SK-N-SH treated with all-trans-retinoic acid at 6 μM for 48 hours (cell line): Measurements from ENCODE around the gene SEC16A.

Source experiments
- ATAC-seq: fragments of 200-7000 bp; cut with Tn5 transposase; 3 replicates; pipeline ENCODE4 v1.9.1; 2020; ENCODE audit warnings: mild to moderate bottlenecking, moderate library complexity
- ARNTL ChIP-seq: fragments of 450-650 bp; formaldehyde crosslinking; IDR thresholded peaks from 2 replicates; pipeline ENCODE4 v1.5.0; 2020; ENCODE audit warnings: low read depth, mild to moderate bottlenecking, moderate library complexity, borderline replicate concordance
- BACH2 ChIP-seq: fragments of 250-450 bp; sonication (Bioruptor Pico); IDR thresholded peaks from 2 replicates; pipeline ENCODE4 v1.9.0; 2021; ENCODE audit warnings: mild to moderate bottlenecking, borderline replicate concordance
- CSDC2 ChIP-seq: fragments of 250-450 bp; sonication (Bioruptor Pico); IDR thresholded peaks from 2 replicates; pipeline ENCODE4 v1.5.0; 2020; ENCODE audit warnings: mild to moderate bottlenecking, moderate library complexity
- ESRRG ChIP-seq: fragments of 250-450 bp; sonication (Bioruptor Pico); IDR thresholded peaks from 2 replicates; pipeline ENCODE4 v1.6.1; 2021; ENCODE audit warnings: mild to moderate bottlenecking
- GLIS3 ChIP-seq: fragments of 250-450 bp; sonication (Bioruptor Pico); IDR thresholded peaks from 2 replicates; pipeline ENCODE4 v1.5.0; 2020; ENCODE audit warnings: mild to moderate bottlenecking, moderate library complexity
- ISL1 ChIP-seq: fragments of 250-450 bp; sonication (Bioruptor Pico); IDR thresholded peaks from 2 replicates; pipeline ENCODE4 v2.1.2; 2022; ENCODE audit warnings: mild to moderate bottlenecking, moderate library complexity
- OSR1 ChIP-seq: fragments of 250-450 bp; sonication (Bioruptor Pico); IDR thresholded peaks from 2 replicates; pipeline ENCODE4 v1.8.0; 2022; ENCODE audit warnings: moderate library complexity, mild to moderate bottlenecking, inconsistent platforms
- POU6F1 ChIP-seq: fragments of 250-450 bp; sonication (Bioruptor Pico); IDR thresholded peaks from 2 replicates; pipeline ENCODE4 v1.8.0; 2021; ENCODE audit warnings: low read depth, mild to moderate bottlenecking, moderate library complexity, borderline replicate concordance
- PPARA ChIP-seq: fragments of 250-450 bp; sonication (Bioruptor Pico); IDR thresholded peaks from 2 replicates; pipeline ENCODE4 v1.5.0; 2020; ENCODE audit warnings: mild to moderate bottlenecking, borderline replicate concordance
- RARB ChIP-seq: fragments of 250-450 bp; sonication (Bioruptor Pico); IDR thresholded peaks from 2 replicates; pipeline ENCODE4 v1.8.0; 2021; ENCODE audit warnings: mild to moderate bottlenecking, moderate library complexity
- SNAI2 ChIP-seq: fragments of 250-450 bp; sonication (Bioruptor Pico); IDR thresholded peaks from 2 replicates; pipeline ENCODE4 v1.5.0; 2020; ENCODE audit warnings: mild to moderate bottlenecking, moderate library complexity
- TCF4 ChIP-seq: fragments of 250-450 bp; sonication (Bioruptor Pico); IDR thresholded peaks from 2 replicates; pipeline ENCODE4 v1.8.0; 2021; ENCODE audit warnings: mild to moderate bottlenecking, moderate library complexity, borderline replicate concordance
- TOX ChIP-seq: fragments of 250-450 bp; sonication (Bioruptor Pico); IDR thresholded peaks from 2 replicates; pipeline ENCODE4 v1.8.0; 2021; ENCODE audit warnings: mild to moderate bottlenecking, moderate library complexity, borderline replicate concordance
- ZC3H10 ChIP-seq: fragments of 250-450 bp; sonication (Bioruptor Pico); IDR thresholded peaks from 2 replicates; pipeline ENCODE4 v1.5.1; 2021; ENCODE audit warnings: mild to moderate bottlenecking, moderate library complexity
- ZFP3 ChIP-seq: fragments of 250-450 bp; sonication (Bioruptor Pico); IDR thresholded peaks from 2 replicates; pipeline ENCODE4 v1.5.0; 2020; ENCODE audit warnings: mild to moderate bottlenecking, moderate library complexity
- ZNF565 ChIP-seq: fragments of 450-650 bp; formaldehyde crosslinking; conservative IDR thresholded peaks from 2 replicates; pipeline ENCODE4 v1.5.0; 2020; ENCODE audit warnings: low read depth, mild to moderate bottlenecking, moderate library complexity
- ZNF70 ChIP-seq: fragments of 450-650 bp; formaldehyde crosslinking; IDR thresholded peaks from 2 replicates; pipeline ENCODE4 v1.5.0; 2020; ENCODE audit warnings: mild to moderate bottlenecking, moderate library complexity
- ZNF8 ChIP-seq: fragments of 450-650 bp; formaldehyde crosslinking; IDR thresholded peaks from 2 replicates; pipeline ENCODE4 v1.5.0; 2020; ENCODE audit warnings: mild to moderate bottlenecking, moderate library complexity
- TF ChIP-seq, protein P1 (sequence below): fragments of 250-450 bp; sonication (Bioruptor Pico); IDR thresholded peaks from 2 replicates; pipeline ENCODE4 v1.5.0; 2020; ENCODE audit warnings: mild to moderate bottlenecking, moderate library complexity
- TF ChIP-seq, protein P2 (sequence below): fragments of 250-450 bp; sonication (Bioruptor Pico); IDR thresholded peaks from 2 replicates; pipeline ENCODE4 v1.5.1; 2020; ENCODE audit warnings: low read depth, mild to moderate bottlenecking, moderate library complexity
- TF ChIP-seq, protein P3 (sequence below): fragments of 250-450 bp; sonication (Bioruptor Pico); IDR thresholded peaks from 2 replicates; pipeline ENCODE4 v1.5.1; 2021; ENCODE audit warnings: mild to moderate bottlenecking, moderate library complexity
- TF ChIP-seq, protein P4 (sequence below): fragments of 250-450 bp; sonication (Bioruptor Pico); IDR thresholded peaks from 2 replicates; pipeline ENCODE4 v1.8.0; 2020; ENCODE audit warnings: mild to moderate bottlenecking, moderate library complexity, borderline replicate concordance

Gene SEC16A

GRCh38 chr9:136515276-136515675 is 32.4 kb upstream of the SEC16A start:
- ATAC-seq, result no peak
- TF ChIP-seq TCF4 (CRISPR knock-in tag) (no peak), POU6F1 (CRISPR knock-in tag) (no peak), RARB (CRISPR knock-in tag) (no peak), OSR1 (no peak), ARNTL (no peak), SNAI2 (CRISPR knock-in tag) (no peak), BACH2 (no peak), CSDC2 (CRISPR knock-in tag) (no peak), ZC3H10 (CRISPR knock-in tag) (no peak), GLIS3 (no peak), ZNF8 (CRISPR knock-in tag) (no peak)
- TF ChIP-seq, protein P1, sequence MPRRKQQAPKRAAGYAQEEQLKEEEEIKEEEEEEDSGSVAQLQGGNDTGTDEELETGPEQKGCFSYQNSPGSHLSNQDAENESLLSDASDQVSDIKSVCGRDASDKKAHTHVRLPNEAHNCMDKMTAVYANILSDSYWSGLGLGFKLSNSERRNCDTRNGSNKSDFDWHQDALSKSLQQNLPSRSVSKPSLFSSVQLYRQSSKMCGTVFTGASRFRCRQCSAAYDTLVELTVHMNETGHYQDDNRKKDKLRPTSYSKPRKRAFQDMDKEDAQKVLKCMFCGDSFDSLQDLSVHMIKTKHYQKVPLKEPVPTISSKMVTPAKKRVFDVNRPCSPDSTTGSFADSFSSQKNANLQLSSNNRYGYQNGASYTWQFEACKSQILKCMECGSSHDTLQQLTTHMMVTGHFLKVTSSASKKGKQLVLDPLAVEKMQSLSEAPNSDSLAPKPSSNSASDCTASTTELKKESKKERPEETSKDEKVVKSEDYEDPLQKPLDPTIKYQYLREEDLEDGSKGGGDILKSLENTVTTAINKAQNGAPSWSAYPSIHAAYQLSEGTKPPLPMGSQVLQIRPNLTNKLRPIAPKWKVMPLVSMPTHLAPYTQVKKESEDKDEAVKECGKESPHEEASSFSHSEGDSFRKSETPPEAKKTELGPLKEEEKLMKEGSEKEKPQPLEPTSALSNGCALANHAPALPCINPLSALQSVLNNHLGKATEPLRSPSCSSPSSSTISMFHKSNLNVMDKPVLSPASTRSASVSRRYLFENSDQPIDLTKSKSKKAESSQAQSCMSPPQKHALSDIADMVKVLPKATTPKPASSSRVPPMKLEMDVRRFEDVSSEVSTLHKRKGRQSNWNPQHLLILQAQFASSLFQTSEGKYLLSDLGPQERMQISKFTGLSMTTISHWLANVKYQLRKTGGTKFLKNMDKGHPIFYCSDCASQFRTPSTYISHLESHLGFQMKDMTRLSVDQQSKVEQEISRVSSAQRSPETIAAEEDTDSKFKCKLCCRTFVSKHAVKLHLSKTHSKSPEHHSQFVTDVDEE (CRISPR knock-in tag), result no peak
- TF ChIP-seq, protein P2, sequence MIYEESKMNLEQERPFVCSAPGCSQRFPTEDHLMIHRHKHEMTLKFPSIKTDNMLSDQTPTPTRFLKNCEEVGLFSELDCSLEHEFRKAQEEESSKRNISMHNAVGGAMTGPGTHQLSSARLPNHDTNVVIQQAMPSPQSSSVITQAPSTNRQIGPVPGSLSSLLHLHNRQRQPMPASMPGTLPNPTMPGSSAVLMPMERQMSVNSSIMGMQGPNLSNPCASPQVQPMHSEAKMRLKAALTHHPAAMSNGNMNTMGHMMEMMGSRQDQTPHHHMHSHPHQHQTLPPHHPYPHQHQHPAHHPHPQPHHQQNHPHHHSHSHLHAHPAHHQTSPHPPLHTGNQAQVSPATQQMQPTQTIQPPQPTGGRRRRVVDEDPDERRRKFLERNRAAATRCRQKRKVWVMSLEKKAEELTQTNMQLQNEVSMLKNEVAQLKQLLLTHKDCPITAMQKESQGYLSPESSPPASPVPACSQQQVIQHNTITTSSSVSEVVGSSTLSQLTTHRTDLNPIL (CRISPR knock-in tag), result no peak

DNA sequence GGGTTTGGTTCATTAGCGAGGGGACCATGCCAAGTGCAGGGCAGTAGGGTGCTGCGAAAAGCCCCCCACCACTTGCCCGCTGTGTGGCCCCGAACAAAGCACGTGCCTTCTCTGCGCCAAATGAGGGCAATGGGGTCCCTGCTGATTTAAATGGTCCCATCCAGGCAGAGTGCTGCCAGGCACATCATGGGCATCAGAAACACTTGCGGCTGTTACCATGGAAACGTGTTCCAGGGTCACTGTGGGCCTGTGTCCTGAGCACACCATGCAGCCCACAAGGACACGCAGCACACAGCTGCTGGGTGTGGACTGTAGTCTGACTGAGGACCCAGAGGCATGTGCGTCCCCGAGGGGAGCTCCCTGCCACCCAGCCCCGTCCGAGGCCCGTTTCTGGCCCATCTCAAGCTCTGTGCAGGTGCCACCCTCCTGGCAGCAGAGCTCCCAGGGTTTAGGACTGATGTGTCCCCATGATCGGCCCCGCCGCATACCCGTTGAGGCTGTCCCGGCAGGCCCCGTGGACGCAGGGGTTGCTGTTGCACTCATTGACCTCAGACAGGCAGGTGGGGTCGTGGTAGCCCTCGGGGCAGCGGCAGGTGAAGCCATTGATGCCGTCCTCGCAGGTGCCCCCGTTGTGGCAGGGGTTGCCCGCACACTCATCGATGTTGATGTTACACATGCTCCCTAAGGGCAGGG is 31.3 kb upstream of the SEC16A start:
- TF ChIP-seq PPARA, result no peak
- TF ChIP-seq CSDC2 (CRISPR knock-in tag), result no peak
- TF ChIP-seq ISL1, result no peak
- TF ChIP-seq ARNTL, result no peak
- no peak for TF ChIP-seq ZNF70
- TF ChIP-seq POU6F1 (CRISPR knock-in tag), result no peak
- no peak for TF ChIP-seq ESRRG (CRISPR knock-in tag)
- TF ChIP-seq, protein P3, sequence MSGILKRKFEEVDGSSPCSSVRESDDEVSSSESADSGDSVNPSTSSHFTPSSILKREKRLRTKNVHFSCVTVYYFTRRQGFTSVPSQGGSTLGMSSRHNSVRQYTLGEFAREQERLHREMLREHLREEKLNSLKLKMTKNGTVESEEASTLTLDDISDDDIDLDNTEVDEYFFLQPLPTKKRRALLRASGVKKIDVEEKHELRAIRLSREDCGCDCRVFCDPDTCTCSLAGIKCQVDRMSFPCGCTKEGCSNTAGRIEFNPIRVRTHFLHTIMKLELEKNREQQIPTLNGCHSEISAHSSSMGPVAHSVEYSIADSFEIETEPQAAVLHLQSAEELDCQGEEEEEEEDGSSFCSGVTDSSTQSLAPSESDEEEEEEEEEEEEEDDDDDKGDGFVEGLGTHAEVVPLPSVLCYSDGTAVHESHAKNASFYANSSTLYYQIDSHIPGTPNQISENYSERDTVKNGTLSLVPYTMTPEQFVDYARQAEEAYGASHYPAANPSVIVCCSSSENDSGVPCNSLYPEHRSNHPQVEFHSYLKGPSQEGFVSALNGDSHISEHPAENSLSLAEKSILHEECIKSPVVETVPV (CRISPR knock-in tag), result no peak
- TF ChIP-seq, protein P4, sequence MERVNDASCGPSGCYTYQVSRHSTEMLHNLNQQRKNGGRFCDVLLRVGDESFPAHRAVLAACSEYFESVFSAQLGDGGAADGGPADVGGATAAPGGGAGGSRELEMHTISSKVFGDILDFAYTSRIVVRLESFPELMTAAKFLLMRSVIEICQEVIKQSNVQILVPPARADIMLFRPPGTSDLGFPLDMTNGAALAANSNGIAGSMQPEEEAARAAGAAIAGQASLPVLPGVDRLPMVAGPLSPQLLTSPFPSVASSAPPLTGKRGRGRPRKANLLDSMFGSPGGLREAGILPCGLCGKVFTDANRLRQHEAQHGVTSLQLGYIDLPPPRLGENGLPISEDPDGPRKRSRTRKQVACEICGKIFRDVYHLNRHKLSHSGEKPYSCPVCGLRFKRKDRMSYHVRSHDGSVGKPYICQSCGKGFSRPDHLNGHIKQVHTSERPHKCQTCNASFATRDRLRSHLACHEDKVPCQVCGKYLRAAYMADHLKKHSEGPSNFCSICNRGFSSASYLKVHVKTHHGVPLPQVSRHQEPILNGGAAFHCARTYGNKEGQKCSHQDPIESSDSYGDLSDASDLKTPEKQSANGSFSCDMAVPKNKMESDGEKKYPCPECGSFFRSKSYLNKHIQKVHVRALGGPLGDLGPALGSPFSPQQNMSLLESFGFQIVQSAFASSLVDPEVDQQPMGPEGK (CRISPR knock-in tag), result no peak
- TF ChIP-seq ZNF565 (CRISPR knock-in tag), result no peak
- no peak for TF ChIP-seq BACH2
- no peak for TF ChIP-seq OSR1
- TF ChIP-seq TOX, result no peak
- TF ChIP-seq GLIS3, result no peak
- no peak for TF ChIP-seq ZC3H10 (CRISPR knock-in tag)
- TF ChIP-seq ZFP3 (CRISPR knock-in tag), result no peak
- TF ChIP-seq, protein P2 (CRISPR knock-in tag), result no peak
- no peak for TF ChIP-seq RARB (CRISPR knock-in tag)
- no peak for ATAC-seq
